Right lobe of liver (tissue), 4 donors: Measurements from ENCODE around the gene CLK2.

Experiments used
- POLR2A ChIP-seq: fragments of 450-650 bp; IDR thresholded peaks from one replicate; pipeline ENCODE4 v1.6.1; 2017; ENCODE audit warnings: antibody characterized with exemption, mild to moderate bottlenecking
- TF ChIP-seq, protein P1 (sequence below), 4 donors: fragments of 200-600 bp in 3 of 4; fragments of 450-650 bp in 1 of 4; IDR thresholded peaks; one replicate each; pipeline versions ENCODE4 v1.5.1 to v1.8.0; 2016 to 2022; ENCODE audit warnings: antibody characterized with exemption in 4 of 4, mild to moderate bottlenecking in 2 of 4
- donor health status: DM: no; HTN: no; CAD: no.
- donor health status: DM: no; HTN: no; CAD: no.
- donor health status: DM: no; HTN: yes; CAD: no.

- TF ChIP-seq, protein P1, sequence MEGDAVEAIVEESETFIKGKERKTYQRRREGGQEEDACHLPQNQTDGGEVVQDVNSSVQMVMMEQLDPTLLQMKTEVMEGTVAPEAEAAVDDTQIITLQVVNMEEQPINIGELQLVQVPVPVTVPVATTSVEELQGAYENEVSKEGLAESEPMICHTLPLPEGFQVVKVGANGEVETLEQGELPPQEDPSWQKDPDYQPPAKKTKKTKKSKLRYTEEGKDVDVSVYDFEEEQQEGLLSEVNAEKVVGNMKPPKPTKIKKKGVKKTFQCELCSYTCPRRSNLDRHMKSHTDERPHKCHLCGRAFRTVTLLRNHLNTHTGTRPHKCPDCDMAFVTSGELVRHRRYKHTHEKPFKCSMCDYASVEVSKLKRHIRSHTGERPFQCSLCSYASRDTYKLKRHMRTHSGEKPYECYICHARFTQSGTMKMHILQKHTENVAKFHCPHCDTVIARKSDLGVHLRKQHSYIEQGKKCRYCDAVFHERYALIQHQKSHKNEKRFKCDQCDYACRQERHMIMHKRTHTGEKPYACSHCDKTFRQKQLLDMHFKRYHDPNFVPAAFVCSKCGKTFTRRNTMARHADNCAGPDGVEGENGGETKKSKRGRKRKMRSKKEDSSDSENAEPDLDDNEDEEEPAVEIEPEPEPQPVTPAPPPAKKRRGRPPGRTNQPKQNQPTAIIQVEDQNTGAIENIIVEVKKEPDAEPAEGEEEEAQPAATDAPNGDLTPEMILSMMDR (IDR thresholded peaks at IDR 0.05) = no peak
- no peak for TF ChIP-seq POLR2A
Measured at GRCh38 chr1:155321639-155322503, 48.6 kb upstream of the CLK2 start.
